Neutrophil (primary cell): ENCODE results near the gene ARHGEF38.

Source experiments
- H3K27ac ChIP-seq: fragments of 200-600 bp; sonication (generic); 2 replicates; pipeline ENCODE4 v1.5.1; 2016; ENCODE audit warnings: mild to moderate bottlenecking, moderate library complexity
- H3K27me3 ChIP-seq: fragments of 200-600 bp; sonication (generic); 2 replicates; pipeline ENCODE4 v1.6.0; 2016; ENCODE audit warnings: mild to moderate bottlenecking
- H3K36me3 ChIP-seq: fragments of 200-600 bp; sonication (generic); 2 replicates; pipeline ENCODE4 v1.5.1; 2017
- H3K4me1 ChIP-seq, 2 experiments: fragments of 200-600 bp in 1 of 2; sonication (generic) in 1 of 2; 1 replicate in 1 of 2; 2 replicates in 1 of 2; pipeline versions ENCODE4 v1.5.1 to v1.6.1; 2013 to 2016; ENCODE audit warnings: low read depth in 1 of 2, low read length in 1 of 2, mild to moderate bottlenecking in 1 of 2, moderate library complexity in 1 of 2; ENCODE audit not compliant: control insufficient read depth in 1 of 2, insufficient read depth in 1 of 2
- H3K4me3 ChIP-seq, 2 experiments: fragments of 200-600 bp in 1 of 2; sonication (generic) in 1 of 2; 1 replicate in 1 of 2; 2 replicates in 1 of 2; pipeline ENCODE4 v1.5.1; 2013 to 2016; ENCODE audit warnings: low read depth in 1 of 2, low read length in 1 of 2, mild to moderate bottlenecking in 1 of 2, moderate library complexity in 1 of 2
- H3K9me3 ChIP-seq: fragments of 200-600 bp; sonication (generic); 2 replicates; pipeline ENCODE4 v1.5.1; 2016
- TF ChIP-seq, protein P1 (sequence below): fragments of 200-600 bp; sonication (generic); IDR thresholded peaks from 2 replicates; pipeline ENCODE4 v1.5.1; 2016; ENCODE audit warnings: antibody characterized with exemption

ARHGEF38 gene

DNA sequence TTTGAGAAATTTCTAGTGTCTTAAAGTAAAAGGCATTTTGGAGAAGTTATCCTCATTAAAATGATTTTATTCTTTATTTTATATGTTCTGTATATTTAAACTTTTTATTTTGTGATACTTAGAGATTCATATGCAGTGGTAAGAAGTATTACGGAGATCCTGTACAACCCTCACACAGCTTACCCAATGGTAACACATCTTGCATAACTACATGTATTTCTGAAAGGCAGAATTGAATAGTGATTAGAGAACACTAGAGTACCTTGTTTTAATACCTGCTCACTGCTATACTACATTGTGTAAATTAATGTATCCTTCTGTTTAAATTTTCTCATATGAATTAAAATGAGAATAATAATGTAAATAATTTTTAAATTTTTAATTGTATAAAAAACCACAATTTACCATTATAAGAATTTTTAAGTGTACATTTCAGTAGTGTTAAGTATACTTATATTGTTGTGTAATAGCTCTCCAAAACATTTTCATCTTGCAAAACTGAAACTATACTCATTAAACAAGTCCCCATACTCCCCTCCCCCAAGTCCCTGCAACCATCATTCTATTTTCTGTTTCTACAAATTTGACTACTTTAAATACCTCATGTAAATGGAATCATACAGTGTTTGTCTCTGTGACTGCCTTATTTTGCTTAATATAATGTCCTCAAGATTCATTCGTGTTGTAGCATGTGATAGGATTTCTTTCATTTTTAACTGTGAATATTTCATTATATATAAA, 110.7 kb downstream of the ARHGEF38 start:
- Histone ChIP-seq H3K27ac (no peak overlapping the region), H3K4me3 (no peak overlapping the region), H3K9me3 (no peaks in the 10 kb centered on the region), H3K36me3 (no peaks in the 10 kb centered on the region), H3K27me3 (no peaks in the 10 kb centered on the region), H3K4me1 (no peaks in the 10 kb centered on the region)
- TF ChIP-seq, protein P1, sequence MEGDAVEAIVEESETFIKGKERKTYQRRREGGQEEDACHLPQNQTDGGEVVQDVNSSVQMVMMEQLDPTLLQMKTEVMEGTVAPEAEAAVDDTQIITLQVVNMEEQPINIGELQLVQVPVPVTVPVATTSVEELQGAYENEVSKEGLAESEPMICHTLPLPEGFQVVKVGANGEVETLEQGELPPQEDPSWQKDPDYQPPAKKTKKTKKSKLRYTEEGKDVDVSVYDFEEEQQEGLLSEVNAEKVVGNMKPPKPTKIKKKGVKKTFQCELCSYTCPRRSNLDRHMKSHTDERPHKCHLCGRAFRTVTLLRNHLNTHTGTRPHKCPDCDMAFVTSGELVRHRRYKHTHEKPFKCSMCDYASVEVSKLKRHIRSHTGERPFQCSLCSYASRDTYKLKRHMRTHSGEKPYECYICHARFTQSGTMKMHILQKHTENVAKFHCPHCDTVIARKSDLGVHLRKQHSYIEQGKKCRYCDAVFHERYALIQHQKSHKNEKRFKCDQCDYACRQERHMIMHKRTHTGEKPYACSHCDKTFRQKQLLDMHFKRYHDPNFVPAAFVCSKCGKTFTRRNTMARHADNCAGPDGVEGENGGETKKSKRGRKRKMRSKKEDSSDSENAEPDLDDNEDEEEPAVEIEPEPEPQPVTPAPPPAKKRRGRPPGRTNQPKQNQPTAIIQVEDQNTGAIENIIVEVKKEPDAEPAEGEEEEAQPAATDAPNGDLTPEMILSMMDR: no peak

DNA sequence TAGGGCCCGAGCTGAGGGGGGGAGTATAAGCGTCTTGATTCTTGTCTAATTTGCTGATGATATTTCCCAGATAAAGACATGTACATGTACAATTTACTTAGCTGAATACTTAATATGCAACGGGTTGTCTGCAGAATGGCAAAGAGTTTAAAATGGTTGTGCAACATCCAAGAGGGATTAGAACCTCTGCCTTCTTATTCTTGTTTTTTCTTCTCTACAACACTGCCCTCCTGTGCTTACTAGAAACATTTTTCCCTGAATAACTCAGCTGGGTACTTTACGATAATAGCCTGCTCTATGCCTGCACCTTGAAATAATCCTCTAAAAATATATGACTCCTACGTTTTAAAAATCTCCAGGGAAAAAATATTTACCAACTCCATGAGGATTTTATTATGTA, 114.3 kb downstream of the ARHGEF38 start:
- no peaks in the 10 kb centered on the region for H3K27me3 ChIP-seq

DNA sequence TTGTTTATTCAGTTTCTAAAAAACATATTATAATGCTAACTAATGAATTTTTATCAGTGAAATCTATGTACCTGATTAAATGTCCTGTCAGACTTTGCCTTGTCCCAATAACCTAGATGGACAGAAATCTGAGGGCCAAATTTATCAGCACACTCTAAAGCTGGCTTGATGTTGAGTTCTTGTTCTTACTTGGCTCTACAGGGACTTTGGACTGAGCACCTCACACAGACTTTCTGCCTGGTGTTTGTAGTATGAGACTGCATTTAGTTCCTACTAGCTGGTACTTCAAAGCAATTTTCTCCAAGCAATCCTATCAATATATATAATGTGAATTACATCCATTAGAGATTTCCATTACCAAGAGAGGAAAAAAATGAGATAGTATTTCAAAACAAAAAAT, 118.3 kb downstream of the ARHGEF38 start:
- H3K27ac ChIP-seq: no peak overlapping the region
- H3K36me3 ChIP-seq: no peaks in the 10 kb centered on the region
- H3K4me1 ChIP-seq: no peaks in the 10 kb centered on the region
- TF ChIP-seq, protein P1: no peak
- H3K9me3 ChIP-seq: no peaks in the 10 kb centered on the region
- H3K27me3 ChIP-seq: no peaks in the 10 kb centered on the region
- H3K4me3 ChIP-seq: no peak overlapping the region

More for the DNA sequence above, 114.3 kb downstream of the ARHGEF38 start:
- H3K27ac ChIP-seq: no peak overlapping the region
- no peaks in the 10 kb centered on the region for H3K4me1 ChIP-seq
- no peaks in the 10 kb centered on the region for H3K36me3 ChIP-seq
- H3K9me3 ChIP-seq: no peaks in the 10 kb centered on the region
- H3K4me3 ChIP-seq: no peak overlapping the region
- TF ChIP-seq, protein P1: no peak

DNA sequence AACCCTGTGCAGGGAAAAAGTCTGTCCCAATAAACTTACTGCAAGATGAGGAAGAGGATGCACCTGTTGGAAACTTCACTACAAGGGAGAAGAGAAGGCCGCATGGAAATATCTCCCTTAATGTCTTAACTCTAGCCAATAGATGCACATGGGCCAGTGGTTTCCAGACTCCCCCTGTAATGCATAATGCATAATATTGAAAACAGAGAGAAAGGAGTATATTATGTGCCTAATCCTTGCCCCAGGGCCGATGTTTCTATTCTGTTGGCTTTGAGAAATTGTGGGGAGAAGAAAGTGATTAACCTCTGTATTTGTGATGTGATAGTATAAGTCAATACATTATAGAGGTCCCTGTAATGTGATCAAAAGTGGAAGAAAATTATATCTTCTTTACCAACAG, 118.9 kb downstream of the ARHGEF38 start:
- TF ChIP-seq, protein P1: no peak
- H3K4me3 ChIP-seq: no peak overlapping the region
- H3K4me1 ChIP-seq: no peaks in the 10 kb centered on the region

DNA sequence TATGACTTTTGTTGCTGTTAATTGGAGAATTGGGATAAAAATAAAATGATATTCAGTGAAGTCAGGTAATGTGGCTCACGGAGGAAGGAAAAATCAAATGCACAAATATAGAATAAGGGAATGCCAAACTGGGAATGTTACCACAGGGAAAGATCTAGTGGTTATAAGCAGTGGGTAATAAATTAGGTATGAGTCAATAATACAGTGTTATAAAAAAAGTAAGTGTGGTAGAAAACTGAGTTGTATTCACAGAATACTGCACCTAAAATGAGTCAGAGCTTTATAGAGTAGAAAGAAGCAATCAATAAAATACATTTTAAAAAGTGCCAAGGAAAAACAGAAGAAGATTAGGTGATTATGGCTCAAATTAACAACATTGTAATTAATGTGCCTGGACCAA, 121.6 kb downstream of the ARHGEF38 start:
- TF ChIP-seq, protein P1: no peak
- no peaks in the 10 kb centered on the region for H3K27me3 ChIP-seq
- H3K4me1 ChIP-seq: no peaks in the 10 kb centered on the region
- no peaks in the 10 kb centered on the region for H3K9me3 ChIP-seq
- H3K4me3 ChIP-seq: no peak overlapping the region
- H3K27ac ChIP-seq: no peak overlapping the region
- H3K36me3 ChIP-seq: no peaks in the 10 kb centered on the region

More for the DNA sequence above, 118.9 kb downstream of the ARHGEF38 start:
- H3K9me3 ChIP-seq: no peaks in the 10 kb centered on the region
- no peak overlapping the region for H3K27ac ChIP-seq
- no peaks in the 10 kb centered on the region for H3K27me3 ChIP-seq
- no peaks in the 10 kb centered on the region for H3K36me3 ChIP-seq
